HG03558 (cell line): ENCODE measurements around the gene ACAD10.
"Not testable (repeated sequence)": the region's sequence is repeated elsewhere in the genome, so short reads cannot be mapped to it uniquely, and the experiment has no call there.

Experiments used
- ATAC-seq: cut with Tn5 transposase; IDR thresholded peaks from one replicate; pipeline ENCODE4 v1.9.1; 2021; ENCODE audit warnings: moderate number of reproducible peaks; ENCODE audit not compliant: unreplicated experiment; ENCODE audit errors: extremely low read depth

The ACAD10 gene

DNA sequence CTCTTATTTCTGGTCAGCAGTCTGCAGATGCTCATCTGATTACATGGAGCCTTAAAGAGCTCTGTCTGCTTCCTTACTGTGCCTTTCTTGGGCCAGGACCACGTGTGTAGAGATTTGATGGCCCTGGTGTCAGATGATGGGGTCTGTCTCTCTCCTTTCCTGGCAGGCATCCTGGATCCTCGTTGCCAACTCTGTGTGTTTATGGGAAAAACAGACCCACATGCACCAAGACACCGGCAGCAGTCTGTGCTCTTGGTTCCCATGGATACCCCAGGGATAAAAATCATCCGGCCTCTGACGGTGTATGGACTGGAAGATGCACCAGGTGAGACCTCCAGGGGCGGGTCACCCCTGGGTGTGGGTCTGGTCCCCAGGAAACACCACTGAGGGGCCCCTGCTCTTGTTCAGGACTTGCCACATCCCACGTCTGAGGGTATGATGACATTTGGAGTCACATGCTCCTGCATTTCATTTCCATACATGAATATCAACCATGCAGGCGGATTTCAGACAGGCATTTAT lies 62.4 kb downstream of the ACAD10 start:
- no peak for ATAC-seq

DNA sequence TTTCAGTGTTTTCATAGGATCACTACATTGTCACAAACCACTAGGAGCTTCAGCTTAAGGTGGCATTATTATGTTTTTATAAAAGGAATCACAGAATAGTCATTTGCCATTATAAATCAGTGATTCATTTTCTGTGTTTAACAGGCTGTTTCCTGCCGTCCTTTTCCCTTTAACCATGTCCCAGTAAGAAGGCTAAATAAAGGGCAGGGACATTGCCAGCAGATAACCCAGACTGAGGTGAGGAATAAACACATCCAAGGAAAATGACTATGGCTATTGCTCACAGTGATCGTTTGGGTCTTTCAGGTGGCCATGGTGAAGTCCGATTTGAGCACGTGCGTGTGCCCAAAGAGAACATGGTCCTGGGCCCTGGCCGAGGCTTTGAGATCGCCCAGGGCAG lies 63.0 kb downstream of the ACAD10 start:
- ATAC-seq = no peak

DNA sequence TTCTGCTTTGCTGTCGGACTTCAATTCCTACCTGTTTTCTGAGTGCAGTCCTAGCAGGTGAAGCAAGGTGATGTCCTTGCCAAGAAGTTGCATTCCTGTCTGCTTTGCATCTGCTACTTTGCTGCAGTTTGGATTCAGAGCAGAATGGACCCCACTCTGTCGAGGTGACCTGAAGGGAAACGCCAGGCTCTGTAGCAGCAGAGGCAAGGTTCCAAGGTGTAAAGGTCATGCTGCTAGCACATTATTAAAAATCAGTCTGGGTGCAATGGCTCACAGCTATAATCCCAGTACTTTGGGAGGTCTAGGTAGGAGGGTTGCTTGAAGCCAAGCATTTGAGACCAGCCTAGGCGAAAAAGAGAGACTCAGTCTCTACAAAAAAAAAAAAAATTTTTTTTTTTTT lies 63.5 kb downstream of the ACAD10 start:
- ATAC-seq = no peak

DNA sequence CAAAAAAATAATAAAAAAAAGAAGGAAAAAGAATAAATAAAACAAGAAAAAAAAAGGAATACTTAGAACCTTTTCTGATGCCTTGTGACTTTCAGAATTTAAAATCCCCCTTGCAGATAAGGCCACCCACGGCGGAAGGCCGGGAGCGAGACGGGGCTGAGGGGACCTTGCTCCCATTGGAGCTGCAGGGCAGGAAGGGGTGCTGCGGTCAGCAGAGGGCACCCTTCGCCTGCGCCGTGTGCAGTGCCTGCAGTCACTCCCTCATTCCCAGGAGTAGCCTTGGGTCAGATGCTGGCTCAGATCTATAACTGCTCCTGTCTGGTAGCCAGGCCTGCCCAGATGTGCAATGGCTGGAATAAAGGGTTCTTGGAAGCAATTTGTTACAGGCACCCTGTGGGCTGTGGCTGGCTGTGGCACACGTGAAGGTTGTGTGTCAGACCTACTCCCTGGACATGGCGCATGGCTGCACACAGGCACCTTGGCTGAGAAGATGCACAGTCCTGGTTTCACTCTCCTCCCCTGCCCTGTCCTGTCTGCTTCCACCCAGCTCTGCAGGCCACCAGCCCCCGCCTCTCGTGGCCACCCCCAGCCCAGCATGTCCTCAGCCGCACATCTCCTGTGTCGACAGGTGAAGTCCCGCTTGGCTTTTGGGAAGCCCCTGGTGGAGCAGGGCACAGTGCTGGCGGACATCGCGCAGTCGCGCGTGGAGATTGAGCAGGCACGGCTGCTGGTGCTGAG lies 67.5 kb downstream of the ACAD10 start:
- no peak for ATAC-seq

DNA sequence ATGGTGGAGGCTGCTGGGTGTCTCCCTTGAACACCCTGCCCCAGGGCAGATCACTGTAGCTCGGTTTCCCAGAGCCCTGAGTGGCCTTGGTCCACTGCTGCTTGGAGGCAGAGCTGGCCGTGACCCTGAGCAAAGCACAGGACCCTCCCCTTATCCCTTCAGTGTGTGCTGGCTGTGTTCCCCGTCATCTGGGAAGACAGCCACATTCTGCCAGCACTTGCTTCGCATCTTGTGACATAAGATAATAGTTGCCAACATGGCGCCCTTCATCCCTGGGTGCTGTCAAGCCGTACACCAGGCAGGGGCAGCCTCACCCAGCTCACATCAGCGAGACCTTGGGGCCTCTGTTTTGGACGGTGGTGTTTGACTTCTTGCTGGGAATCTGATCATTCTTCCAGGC lies 68.8 kb downstream of the ACAD10 start:
- no peak for ATAC-seq

DNA sequence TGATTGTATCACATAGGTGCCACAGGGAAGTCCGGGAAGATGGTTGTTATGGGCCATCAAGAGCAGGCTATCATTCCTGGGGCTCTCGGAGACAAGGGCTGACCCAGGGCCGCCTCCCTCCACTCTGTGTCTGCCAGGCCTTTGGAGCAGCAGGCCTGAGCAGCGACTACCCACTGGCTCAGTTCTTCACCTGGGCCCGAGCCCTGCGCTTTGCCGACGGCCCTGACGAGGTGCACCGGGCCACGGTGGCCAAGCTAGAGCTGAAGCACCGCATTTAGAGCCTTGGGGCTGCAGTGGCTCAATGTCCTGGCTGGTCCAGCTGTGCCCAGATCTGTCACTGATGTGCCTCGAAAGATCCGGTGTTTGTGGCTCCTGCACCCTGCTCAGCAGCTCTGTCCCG lies 70.3 kb downstream of the ACAD10 start:
- no peak for ATAC-seq

DNA sequence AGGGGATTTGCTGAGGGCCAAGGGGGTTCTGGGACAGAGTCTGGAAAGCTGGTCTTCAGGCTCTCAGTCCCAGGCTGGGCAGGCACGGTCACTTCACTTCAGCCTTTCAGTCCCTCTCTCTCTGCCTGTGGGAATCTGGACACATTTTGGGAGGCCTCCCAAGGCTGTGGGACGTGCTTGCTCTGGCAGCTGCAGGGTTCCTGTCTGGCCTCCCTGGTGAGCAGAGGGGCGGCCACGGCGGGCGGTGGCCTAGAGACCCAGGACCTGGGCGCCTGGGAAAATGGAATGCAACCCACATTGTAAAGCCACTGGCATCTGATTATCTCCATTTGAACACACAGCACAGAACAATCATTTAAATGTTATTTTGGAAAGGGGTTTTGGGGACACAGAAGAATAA lies 70.8 kb downstream of the ACAD10 start:
- no peak for ATAC-seq

DNA sequence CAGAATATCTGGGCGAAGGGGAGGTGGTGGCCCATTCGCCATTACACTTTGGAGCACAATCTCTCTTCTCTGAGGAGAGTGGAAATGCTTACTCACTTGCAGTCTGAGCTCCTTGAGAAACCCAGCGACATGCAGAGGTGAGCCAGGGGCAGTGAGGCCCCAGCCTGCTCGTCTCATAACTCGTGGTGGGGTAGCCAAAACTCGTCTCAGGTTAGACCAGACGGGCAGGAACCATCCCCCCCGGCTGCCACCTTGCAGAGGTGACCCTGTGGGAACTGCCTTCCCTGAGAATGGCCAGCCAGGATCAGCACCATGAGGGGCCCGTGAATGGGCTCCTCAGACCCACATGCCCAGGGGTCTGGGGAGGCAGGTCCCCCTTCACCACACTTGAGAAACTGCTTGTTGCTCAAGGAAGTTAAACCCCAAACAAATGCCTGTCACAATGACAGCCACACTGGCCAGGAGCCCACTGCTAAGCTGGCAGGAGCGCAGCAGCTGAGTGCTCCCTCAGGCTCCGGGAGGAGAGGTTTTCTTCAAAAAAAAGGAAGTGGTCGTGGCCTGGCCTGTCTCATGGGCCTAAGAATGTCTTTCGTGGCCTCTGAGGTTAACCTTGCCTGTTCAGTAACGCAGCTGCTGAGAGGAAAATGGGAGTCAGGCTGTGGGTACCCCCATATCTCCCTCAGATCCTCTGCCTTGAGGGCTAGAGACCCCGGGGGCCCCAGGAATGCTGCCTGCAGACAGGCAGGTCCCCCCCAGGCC lies 71.7 kb downstream of the ACAD10 start:
- no peak for ATAC-seq

DNA sequence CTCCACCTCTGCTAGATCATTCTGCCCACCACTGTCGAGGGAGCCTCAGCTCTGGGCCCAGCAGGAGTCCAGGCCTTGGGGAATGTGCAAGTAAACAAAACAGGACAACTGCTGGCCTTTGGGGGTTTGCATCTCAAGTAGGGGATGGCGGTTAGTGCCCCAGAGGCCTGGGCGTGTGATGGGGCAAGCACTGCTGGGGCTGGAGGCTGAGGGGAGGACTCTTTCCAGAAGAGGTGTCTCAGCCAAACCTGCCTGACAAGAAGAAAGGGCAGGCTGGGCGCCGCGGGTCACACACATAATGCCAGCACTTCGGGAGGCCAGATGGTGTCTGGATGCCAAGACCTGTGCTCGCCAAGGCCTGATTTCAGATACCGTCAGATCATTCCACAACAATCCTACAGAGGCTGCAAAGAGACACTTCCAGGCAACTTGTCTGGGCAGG lies 72.3 kb downstream of the ACAD10 start:
- ATAC-seq = no peak

DNA sequence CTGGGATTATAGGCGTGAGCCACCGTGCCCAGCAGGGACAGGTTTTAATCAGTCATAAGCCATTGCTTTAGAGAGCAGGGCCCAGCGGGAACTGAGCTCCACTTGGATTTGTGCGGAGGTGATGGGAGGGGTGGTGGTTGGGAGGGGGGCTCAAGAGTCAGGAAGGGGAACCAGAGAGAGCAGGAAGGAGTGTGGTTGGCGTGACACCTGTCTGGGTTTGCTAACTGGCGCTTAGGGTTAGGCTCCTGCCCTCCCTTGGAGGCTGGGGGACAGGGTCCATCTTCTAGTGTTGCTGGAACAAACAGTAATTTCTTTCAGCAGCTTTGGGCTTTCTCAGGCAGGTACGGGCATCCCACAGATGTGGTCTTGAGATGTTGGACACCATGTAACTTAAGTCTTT lies 73.4 kb downstream of the ACAD10 start:
- no peak for ATAC-seq

DNA sequence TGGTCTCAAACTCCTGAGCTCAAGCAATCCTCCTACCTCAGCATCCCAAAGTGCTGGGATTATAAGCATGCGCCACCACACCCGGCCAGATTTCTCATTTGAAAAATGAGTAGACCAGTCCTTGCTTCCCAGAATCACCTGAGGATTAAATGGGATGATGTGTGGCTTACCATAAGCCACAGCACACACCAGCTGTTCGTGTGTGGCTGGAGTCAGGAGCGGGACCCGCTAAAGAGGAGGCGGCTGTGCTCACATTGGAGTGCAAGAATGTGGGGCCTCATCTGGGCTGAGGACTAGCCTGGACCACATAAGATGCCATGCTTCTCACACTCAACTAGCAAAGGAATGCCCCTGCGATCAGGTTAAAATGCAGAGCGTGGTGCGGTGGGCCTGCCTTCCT lies 74.1 kb downstream of the ACAD10 start:
- no peak for ATAC-seq

DNA sequence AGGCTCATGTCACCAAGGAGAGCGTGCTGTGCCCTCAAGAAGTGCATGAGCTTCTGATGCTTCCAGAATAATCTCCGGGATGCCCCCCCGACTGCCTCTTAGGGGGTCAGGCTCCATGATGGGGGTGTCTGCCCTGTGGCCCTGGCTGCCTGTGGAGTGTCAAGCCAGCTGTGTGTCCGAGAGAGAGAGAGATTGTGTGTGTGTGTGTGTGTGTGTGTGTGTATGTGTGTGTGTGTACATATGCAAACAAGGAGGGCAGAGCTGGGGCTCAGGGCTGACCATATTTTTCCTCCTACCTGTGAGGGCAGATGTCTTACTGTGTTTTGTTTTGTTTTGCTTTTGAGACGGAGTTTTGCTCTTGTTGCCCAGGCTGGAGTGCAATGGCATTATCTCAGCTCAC lies 75.2 kb downstream of the ACAD10 start:
- no peak for ATAC-seq

DNA sequence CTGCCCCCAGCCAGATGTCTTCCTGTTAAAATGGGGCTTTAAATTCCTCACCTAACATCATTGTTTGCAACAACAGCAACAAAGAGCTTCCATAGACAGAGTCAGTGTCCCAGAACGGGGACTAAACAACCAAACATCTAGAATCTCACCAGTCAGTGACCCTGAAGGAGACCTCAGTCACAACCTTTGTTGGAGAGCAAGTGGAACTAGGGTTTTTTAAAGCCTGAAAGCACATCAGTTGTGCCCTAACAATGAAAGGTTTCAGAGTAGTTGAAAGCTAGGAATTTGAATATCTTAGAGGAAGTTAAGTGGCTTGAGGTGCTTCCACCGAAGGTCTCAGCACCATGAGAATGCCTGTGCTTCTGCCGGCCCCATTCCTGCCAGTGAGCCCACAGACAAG lies 75.9 kb downstream of the ACAD10 start:
- ATAC-seq = no peak

DNA sequence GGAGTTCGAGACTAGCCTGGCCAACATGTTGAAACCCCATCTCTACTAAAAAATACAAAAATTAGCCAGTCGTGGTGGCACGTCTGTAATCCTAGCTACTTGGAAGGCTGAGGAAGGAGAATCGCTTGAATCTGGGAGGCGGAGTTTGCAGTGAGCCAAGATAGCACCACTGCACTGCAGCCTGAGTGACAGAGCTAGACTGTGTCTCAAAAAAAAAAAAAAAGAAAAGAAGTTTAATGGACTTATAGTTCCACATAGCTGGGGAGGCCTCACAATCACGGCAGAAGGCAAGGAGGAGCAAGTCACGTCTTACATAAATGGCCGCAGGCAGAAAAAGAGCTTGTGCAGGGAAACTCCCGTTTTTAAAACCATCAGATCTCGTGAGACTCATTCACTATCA lies 77.7 kb downstream of the ACAD10 start:
- ATAC-seq = not testable (repeated sequence)

DNA sequence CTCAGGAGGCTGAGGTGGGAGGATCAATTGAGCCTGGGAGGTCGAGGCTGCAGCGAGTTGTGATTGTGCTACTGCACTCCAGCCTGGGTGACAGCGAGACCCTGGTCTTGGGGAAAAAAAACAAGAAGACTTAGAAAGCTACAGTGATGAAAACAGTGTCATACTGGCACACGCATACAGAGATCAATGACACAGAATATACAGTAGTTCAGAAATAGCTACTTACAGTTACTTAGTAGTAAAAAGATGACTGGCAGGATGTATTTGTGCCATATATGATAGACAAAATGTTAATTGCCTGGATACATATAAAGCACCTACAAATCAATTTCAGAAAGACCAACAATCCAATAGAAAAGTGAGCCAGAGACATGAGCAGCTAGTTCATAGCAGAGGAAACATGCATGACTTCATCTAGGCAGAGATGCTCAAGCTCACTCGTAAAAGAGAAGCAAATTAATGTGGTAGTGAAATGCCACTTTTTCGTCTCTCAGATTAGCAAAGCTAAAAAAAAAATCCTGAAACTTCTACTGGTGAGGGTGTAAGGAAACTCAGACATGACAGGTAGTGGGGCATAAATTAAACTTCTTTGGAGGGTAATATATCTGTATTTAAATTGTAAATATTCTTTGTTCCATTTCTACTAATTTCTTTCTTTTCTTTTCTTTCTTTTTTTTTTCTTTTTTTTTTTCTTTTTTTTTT lies 78.4 kb downstream of the ACAD10 start:
- ATAC-seq = no peak

DNA sequence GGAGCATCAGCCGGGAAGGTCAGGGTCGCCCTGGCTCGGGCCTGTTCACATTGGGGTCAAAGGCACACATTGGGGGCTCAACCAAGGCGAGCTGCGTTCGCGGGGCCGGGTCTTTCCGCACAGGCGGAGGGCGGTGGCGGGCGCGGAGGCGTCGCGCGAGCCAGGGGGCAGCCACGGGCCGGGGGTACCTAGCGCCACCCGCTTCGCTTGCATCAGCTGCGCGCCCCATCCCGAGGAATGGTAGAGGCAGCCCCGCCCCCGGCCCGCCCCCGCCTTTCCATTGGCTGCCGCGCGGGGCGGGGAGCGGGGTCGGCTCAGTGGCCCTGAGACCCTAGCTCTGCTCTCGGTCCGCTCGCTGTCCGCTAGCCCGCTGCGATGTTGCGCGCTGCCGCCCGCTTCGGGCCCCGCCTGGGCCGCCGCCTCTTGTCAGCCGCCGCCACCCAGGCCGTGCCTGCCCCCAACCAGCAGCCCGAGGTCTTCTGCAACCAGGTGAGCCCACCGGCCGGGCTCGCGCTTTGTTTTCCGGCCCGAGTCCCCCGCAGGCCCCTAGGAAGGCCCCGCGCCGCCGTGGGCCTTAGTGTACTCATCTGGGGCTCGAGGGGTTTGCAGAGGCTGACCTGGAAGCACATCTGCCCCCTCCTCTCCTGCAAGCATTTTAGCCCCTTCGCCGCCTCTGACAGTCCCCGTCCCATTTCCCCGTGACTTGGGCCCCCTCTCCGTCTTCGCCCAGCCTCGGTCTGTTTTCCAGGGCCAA lies 80.9 kb downstream of the ACAD10 start, which contains the start of gene ALDH2:
TSS of gene ALDH2 (plus strand) at position 326 of the 754 bp plus-strand sequence. CDS start at position 376, 50 bp downstream.
- ATAC-seq = no peak

DNA sequence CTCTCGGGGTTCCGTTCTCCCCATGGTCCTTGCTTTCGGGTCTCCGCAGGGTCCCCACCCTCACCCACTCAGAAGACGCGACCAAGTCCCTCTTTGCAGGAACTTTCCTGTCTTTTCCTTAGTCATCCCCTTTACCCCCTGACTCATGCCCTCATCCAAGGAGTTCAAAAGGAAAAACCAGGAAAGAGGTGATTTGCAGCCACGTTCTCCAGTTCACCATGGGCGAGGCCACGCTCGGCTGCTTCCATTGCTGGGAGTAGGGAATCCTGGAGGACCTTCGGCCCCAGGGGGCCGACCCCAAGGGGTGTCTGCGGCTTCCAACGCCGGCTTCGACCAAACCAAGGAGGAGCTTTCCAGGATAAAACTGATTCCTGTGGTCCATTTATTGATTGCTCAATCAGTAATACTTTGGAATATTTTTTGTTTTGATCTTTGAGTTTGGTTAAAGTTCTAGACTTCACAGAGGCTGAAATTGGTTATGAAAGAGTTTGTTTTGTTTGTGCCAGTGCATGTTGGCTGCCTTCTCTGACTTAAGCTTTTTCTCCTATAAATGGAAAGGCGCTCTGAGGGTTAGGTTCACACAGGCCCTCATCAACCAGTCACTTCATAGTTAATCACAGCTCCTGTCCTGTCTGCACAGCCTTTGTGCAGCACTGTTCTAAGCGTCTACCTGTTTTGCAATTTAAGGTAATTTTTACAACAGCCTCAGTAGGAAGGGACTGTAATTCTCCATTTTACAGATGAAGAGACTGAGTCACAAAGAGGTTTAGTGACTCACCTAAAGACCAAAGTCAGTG lies 81.7 kb downstream of the ACAD10 start:
- ATAC-seq = no peak

DNA sequence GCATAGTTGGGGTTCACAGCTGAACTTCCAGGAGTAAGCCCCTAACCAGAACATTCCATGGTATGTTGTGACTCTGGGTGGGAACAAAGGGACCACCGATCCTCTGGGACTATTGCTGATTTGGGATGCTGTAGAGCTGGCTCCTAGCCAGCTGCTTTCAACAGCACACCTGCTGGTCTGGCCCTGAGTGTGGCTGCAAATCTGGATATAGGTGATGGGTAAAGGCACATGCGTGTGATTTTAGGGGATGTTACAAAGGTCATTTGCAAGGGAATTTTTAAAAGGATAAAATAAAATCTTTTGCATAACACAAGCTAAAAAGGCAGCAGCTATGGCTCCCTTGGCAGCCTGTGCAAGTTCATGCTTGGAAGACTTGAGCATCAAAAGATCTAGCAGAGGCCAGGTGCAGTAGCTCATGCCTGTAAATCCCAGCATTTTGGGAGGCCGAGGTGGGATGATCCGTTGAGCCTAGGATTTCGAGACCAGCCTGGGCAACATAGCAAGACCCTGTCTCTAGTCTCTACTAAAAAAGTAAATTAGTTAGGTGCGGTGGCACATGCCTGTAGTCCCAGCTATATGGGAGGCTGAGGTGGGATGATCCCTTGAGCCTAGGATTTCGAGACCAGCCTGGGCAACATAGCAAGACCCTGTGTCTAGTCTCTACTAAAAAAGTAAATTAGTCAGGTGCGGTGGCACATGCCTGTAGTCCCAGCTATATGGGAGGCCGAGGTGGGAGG lies 82.5 kb downstream of the ACAD10 start:
- ATAC-seq = no peak

DNA sequence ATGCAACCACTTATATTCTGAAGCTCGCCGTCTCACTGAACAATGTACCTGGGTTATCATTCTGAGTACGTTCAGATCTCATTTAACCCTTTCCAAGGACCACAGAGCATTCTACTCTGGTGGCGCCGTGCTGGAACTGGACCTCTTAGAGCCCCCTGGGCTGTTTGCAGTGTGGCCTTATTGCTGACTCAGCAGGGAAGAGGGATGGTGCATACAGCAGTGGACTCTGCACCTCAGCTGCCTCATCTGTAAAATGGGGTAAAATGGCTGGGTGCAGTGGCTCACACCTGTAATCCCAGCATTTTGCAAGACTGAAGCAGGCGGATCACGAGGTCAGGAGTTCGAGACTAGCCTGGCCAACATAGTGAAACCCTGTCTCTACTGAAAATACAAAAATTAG lies 83.7 kb downstream of the ACAD10 start:
- no peak for ATAC-seq
